D721Med (cell line): ENCODE measurements around the gene SH2D3C.
A peak's percentile ranks its signal among the peaks of the same experiment; 100 is the strongest.

Experiments
- DNase-seq: peaks from one replicate; pipeline ENCODE4 v3.0.0; 2011; ENCODE audit warnings: low spot score; ENCODE audit not compliant: insufficient read length
- FAIRE-seq: peaks from 2 replicates; lab custom pipeline; 2011; peaks lifted over from hg19 to GRCh38; lab: Jason Lieb, UNC
- TF ChIP-seq, protein P1 (sequence below): IDR thresholded peaks from 2 replicates; pipeline ENCODE4 v1.5.1; 2012; ENCODE audit warnings: mild to moderate bottlenecking, control low read depth; ENCODE audit not compliant: insufficient read depth; ENCODE audit errors: missing control alignments

Gene SH2D3C

DNA sequence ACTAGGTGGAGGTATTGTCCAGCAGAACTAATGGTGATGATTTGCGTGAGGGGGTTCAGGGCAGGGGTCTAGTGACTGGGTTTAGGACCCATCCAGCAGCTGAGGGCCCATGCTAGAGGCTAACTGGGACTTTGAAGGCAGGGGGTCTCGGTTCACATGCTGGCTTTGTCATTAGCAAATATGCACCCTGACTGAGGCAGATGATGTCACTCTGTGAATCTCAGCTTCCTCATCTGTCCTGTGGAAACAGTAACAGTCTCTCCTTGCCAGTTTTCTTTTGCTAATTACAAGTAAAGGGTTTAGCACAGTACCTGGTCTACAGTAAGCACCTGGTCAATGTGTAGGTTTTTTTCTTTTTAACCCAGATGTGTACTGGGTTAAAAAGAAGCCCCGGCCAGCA is 5.2 kb downstream of the SH2D3C start:
- FAIRE-seq (no peak), DNase-seq (no peak)
- TF ChIP-seq, protein P1, sequence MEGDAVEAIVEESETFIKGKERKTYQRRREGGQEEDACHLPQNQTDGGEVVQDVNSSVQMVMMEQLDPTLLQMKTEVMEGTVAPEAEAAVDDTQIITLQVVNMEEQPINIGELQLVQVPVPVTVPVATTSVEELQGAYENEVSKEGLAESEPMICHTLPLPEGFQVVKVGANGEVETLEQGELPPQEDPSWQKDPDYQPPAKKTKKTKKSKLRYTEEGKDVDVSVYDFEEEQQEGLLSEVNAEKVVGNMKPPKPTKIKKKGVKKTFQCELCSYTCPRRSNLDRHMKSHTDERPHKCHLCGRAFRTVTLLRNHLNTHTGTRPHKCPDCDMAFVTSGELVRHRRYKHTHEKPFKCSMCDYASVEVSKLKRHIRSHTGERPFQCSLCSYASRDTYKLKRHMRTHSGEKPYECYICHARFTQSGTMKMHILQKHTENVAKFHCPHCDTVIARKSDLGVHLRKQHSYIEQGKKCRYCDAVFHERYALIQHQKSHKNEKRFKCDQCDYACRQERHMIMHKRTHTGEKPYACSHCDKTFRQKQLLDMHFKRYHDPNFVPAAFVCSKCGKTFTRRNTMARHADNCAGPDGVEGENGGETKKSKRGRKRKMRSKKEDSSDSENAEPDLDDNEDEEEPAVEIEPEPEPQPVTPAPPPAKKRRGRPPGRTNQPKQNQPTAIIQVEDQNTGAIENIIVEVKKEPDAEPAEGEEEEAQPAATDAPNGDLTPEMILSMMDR, result no peak

DNA sequence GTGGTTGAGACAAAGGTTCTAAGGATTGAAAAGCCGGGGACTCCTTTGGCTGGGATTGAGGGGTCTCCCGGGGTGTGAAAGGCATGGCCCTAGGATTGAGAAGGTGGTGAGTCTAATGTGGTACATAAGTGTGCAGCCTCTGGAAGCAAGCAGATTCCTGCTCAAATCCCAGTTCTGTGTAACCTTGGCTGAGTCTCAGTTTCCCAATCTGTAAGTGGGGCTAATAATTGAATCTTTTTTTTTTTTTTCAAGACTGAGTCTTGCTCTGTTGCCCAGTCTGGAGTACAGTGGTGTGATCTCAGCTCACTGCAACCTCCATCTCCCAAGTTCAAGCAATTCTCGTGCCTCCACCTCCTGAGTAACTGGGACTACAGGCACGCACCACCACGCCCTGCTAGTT is 5.9 kb downstream of the SH2D3C start:
- FAIRE-seq, result no peak
- DNase-seq, result no peak
- TF ChIP-seq, protein P1, result no peak

DNA sequence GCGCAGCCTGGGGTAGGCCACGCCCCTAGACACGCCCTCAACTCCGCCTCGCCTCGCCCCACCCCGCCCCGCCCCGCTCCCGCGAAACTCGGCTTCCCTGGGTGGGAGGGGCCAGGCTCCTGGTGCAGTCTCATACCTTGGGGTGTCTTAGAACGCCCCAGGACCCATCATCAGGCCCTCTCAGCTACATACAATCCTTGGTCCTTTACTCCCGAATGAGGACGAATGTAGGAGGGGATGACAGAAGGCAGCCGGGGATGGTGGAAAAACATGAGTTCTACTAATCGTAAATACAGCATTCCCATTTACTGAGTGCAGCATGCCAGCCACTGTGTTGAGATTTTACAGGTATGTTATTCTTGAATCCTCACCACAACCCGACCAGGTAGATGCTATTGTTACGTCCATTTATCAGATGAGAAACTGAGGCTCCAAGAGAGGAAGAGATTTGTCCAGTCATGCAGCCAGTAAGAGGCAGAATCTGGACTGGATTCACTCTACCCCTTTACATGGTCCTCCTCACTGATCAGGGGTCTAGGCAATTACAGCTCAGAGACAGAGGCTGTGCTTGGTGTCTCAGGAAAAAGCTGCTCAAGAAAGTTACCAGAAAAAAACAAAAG is 6.8 kb downstream of the SH2D3C start:
- TF ChIP-seq, protein P1, result no peak
- no peak for FAIRE-seq
- DNase-seq, result no peak

DNA sequence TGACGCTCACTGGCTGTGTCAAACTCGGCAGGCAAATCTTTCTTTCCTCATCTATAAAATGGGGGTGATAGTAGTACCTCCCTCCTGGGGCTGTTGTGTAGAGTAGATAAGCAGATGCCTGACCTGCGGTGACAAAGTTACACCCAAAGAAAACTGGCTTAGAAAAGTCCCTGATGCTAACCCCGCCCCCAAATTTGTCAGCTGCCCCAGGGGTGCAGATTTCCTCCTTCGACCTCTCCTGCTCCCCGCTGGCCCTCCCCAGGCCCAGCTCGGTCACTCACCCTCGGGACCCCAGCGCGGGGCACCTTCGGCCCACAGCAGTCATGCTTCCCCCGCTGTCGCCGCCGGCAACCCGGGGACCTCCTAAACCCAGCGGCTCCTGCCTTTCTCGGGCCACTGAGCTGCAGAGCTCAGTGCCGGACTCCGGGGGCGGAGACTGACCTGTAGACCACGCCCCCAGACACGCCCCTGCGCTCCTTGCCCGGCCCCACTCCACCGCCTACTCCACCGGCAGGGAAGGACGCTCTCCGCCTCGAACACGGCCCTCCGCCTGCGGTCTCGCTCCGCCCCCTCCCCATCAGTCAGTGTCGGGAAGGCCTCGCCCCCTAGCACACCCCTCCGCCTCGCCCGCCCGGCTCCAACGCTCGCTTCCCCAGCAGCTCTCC is 7.4 kb downstream of the SH2D3C start:
- peak; percentile 88 for DNase-seq
- no peak for FAIRE-seq
- TF ChIP-seq, protein P1, result no peak

DNA sequence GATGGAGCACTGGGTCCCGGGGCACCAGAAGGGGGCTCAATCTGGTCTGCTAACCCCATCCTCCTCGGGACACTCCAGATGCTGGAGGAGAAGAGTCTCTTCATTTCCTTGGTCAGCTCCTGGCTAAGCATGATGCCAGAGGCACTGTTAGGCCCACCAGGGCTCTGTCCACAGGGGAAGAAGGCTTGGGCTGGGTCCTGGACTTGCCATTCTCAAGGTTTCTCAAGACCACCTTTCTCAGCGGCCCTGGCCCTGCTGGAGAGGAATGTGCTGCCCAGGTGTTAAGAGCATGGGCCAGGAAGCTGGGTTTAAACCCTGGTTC is 7.9 kb downstream of the SH2D3C start:
- DNase-seq, result no peak
- FAIRE-seq, result no peak
- TF ChIP-seq, protein P1, result no peak

DNA sequence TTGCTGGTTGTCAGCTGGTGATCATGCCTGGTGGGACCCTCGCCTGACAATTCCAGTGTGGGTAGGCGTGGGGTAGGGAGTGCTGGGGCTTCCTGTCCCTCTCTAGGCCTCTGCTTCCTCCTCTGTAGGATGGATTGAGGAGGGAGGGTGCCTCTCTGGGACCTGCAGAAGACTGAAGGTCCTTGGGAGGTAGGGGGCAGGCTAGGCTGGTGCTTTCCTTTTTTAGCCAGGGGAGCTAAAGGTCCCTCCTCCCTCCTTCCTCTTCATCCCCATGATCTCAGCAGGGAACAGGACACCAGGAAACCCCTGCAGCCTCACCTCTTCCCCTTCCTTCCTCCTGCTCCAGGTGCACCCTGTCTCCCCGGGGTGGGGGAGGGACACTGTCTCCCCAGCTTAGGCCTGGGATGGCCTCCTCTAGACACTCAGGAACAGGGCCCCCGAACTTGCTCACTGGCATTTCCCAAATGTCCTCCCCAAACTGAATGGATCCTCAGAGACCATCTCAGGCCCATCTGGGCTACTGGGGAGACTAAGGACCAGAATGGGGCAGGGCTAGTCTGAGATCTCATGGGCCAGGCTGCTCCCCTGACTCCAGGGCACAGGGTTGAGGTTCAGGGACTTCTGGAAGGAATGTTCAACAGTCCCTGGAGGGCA is 8.4 kb downstream of the SH2D3C start:
- no peak for FAIRE-seq
- TF ChIP-seq, protein P1, result no peak
- DNase-seq, result no peak

DNA sequence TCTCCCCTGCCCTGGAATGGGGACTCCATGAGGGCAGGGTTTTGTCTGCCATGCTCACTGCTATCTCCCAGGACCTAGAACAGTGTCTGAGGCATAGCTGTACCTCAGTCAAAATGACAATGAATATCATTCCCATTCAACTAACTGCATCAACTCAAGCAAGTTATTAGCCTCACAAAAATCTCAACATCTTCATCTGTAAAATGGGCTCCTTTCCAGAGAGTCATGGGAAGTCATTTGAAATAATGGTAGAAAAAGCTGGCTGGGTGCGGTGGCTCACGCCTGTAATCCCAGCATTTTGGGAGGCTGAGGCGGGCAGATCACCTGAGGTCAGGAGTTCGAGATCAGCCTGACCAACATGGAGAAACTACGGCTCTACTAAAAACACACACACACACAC is 9.4 kb downstream of the SH2D3C start:
- no peak for DNase-seq
- no peak for FAIRE-seq
- TF ChIP-seq, protein P1, result no peak
